ENCODE data around the gene ZNF280B.

- no peak for TF ChIP-seq EP300 (conservative IDR thresholded peaks at IDR 0.05; ENCODE audit: poor library complexity, severe bottlenecking)
- TF ChIP-seq REST (IDR thresholded peaks at IDR 0.05; ENCODE audit: borderline replicate concordance) = no peak
- no peak for TF ChIP-seq CTCF (IDR thresholded peaks at IDR 0.05; ENCODE audit: poor library complexity, severe bottlenecking)
- TF ChIP-seq RAD21 (conservative IDR thresholded peaks at IDR 0.05) = no peak
- TF ChIP-seq EZH2 (IDR thresholded peaks at IDR 0.05; ENCODE audit: borderline replicate concordance, insufficient read depth, low read length, poor library complexity, severe bottlenecking) = no peak
- TF ChIP-seq POLR2AphosphoS5 (IDR thresholded peaks at IDR 0.05) = no peak
- TF ChIP-seq TAF1 (IDR thresholded peaks at IDR 0.05; ENCODE audit: low read depth) = no peak
- no peak for TF ChIP-seq MXI1 (conservative IDR thresholded peaks at IDR 0.05; ENCODE audit: poor library complexity, severe bottlenecking)
Measured at GRCh38 chr22:22545084-22545483, 36.5 kb upstream of the ZNF280B start.

All from neural cell (in vitro differentiated cells).